Measurements from ENCODE around the gene MN1.
A peak's percentile ranks its signal among the peaks of the same experiment; 100 is the strongest.

The MN1 gene

GRCh38 chr22:27718186-27719035, 83.1 kb downstream of the MN1 start:
- peak in 3 of 51 donors; percentile 5 to 43 (median 12) for DNase-seq

GRCh38 chr22:27717094-27717493, 84.5 kb downstream of the MN1 start:
- no peak for DNase-seq

GRCh38 chr22:27716074-27716473, 85.5 kb downstream of the MN1 start:
- no peak for DNase-seq

- DNase-seq = peak in 48 of 51 donors; percentile 10 to 91 (median 72)
These were observed 86.5 kb downstream of the MN1 start for GRCh38 chr22:27715106-27715505.

- DNase-seq = no peak
These were observed 87.5 kb downstream of the MN1 start for GRCh38 chr22:27714068-27714467.

GRCh38 chr22:27713461-27713860, 88.1 kb downstream of the MN1 start:
- no peak for DNase-seq

GRCh38 chr22:27711756-27712155, 89.8 kb downstream of the MN1 start:
- DNase-seq = no peak

GRCh38 chr22:27711012-27711411, 90.5 kb downstream of the MN1 start:
- DNase-seq = no peak

- no peak for DNase-seq
These were observed 91.5 kb downstream of the MN1 start for GRCh38 chr22:27709919-27710675.

- DNase-seq = no peak
These were observed 95.1 kb downstream of the MN1 start for GRCh38 chr22:27706489-27706888.

- no peak for DNase-seq
These were observed 96.0 kb downstream of the MN1 start for GRCh38 chr22:27705408-27706080.

- no peak for DNase-seq
These were observed 97.0 kb downstream of the MN1 start for GRCh38 chr22:27704581-27704980.

- DNase-seq = no peak
These were observed 102.1 kb downstream of the MN1 start for GRCh38 chr22:27699383-27700019.

GRCh38 chr22:27698813-27699212, 102.7 kb downstream of the MN1 start:
- DNase-seq = no peak

All from hypothalamus (tissue), 51 donors.